HG03159 (cell line): ENCODE data around the gene PARD3B.

Experiments
- ATAC-seq: cut with Tn5 transposase; IDR thresholded peaks from one replicate; pipeline ENCODE4 v1.9.1; 2021; ENCODE audit warnings: mild to moderate bottlenecking, moderate library complexity; ENCODE audit not compliant: unreplicated experiment

The PARD3B gene

DNA sequence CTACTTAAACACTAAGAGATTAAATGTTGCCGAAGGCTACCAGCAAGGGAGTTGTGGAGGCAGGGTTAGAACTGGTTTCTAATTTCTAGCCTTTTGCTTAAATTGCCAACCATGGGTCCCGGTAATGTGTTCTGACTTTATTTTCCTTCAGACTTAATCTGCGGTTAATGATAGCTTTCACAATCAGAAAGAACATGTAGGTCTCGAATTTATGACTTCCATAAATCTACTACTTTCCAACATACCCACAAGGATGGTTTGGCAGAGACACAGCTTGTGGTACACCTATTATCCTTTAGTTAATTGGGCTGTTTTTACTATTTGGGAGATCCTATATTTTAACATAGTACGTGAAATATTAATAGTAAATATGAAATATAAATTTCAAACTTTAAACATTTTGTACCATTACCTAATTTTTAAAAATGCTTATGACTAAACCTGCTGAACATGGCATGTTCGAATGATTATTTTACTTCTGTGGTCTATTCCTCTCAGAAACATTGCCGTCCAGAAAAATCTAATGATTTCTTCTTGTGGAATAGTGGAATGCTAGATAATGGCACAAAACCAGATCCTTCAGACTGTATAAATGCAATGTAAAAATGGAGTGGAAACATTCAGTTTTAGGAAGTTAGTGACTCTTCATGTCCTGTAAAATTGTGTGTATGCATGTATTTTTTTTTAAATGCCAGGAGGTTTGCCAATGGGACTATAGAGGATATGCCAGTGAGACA is 41.3 kb downstream of the PARD3B start:
- no peak for ATAC-seq

DNA sequence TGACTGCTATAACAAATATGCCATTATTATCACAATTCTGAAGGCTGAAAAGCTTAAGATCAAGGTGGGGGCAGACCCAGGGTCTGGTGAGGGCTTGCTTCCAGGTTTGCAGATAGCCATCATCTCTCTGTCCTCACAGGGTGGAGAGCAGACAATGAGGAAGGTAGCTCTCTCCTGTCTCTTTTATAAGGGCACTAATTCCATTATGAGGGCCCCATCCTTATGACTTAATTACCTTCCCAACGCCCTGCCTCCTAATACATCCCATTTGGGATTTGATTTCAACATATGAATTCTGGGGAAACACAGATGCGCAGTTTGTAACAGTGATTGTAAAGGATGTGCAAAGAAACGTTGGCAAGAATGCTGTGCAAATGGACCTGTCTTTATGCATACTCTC is 44.8 kb downstream of the PARD3B start:
- ATAC-seq = no peak

DNA sequence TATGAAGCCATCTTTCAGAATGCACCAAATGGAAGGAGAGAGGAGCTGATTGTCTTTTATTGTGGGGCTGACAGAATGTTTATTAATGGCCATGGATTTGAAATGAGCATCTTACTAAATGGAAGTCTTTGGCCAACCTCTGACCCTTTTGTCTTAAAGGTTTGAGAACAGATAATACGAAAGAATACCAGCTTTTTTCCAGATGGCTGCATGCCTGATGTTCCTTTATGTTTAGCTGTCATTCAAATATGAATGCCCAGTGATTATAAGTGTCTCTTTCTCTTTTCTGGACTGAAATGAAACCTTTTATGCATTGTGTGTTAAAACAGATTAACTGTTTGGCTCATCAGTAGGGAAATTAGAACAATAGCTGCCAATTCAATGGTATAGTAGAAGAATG is 46.0 kb downstream of the PARD3B start:
- no peak for ATAC-seq

DNA sequence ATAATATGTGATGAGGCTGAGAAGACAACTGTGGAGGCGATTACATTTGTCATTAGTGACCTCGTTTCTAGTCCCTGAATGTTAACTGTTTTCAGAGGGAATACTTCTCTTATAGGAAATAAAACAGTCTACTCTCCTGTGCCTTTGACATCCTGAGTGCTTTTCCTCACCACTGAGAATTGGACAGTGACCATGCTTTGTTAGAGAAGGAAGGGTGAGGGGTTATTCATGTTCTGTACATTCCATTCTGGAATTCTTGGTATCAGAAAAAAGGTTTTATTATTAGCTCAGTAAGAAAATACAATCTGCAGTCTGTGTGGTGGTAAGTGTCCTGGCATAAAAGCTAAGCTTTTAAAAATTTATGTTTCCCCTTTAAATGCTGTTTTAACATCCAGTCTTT is 58.8 kb downstream of the PARD3B start:
- ATAC-seq = no peak

DNA sequence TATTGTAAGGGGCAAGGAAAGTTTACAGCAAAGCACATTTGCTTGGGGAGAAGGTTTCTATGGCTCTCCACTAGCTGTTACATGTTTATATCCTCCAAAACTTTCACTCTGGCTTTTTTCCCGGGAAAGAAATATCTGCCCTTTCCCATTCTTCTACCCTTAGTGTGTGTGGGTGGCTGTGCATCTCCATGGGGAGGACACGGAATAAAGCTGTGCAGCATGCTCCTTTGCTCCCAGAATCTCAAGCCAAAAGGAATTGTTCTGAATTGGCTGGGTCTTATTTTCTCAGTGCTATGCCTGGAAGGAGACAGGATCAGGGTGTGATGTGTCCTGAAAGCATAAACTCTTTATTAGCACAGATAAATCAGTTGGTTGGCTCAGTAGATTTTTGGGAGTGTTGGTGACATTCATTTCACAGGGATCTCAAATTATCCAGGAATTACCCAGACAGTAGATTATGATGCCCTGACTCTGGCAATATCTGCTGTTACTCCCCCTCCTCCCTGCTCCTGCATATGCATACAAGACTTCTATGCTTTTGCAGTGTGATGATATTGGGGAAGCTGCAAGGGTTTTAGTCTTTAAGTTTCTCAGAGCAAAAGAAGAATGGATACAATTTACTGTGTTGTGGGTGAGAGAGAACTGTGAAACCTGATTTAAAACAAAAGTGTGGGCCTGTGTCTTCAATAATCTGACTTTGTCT is 63.1 kb downstream of the PARD3B start:
- ATAC-seq = no peak

DNA sequence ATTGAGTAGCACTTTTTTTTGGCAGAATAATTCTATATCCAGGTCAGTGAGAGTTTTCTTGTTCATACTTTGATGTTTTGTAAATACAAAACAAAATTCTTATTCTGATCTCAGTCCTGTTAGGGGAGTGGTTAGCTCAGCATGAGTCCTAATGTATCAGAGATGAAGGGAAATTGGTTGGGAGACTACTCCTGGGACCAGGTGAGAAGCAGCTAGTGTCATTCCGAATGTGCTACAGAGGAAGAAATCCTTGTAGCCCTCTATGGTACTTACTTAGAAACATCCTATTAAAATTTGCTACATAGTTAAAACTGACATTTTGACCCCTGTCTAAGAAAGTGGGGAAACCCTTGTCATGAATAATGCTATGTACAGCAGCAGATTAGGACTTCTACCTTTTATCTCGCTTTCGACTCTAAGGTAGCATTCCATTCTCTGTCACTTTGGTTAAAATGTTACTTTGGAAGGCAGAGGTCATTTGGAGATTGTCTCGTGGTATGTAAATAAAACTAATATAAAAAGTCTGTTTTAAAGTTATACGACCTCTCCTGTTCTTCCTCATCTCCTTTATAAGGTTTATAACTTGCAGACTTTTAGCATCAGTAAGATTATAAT is 65.8 kb downstream of the PARD3B start:
- no peak for ATAC-seq

DNA sequence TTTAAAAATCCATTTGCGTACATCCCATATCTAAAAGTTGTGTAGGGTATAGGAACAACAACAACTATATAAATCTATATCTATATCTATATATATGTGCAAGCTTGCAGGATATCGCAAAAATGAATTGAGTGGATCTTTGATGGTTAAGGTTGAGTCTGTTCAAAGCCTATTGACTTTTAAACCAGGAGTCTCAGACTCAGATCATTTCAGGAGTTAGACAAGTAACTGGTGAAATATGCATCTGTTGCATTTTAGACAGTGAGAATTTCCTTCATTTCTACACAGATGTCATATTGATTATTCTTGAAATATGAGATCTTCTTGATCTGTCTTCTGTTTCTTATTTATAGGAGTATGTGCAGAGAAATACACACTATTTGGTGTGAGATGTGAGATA is 66.5 kb downstream of the PARD3B start:
- ATAC-seq = no peak

DNA sequence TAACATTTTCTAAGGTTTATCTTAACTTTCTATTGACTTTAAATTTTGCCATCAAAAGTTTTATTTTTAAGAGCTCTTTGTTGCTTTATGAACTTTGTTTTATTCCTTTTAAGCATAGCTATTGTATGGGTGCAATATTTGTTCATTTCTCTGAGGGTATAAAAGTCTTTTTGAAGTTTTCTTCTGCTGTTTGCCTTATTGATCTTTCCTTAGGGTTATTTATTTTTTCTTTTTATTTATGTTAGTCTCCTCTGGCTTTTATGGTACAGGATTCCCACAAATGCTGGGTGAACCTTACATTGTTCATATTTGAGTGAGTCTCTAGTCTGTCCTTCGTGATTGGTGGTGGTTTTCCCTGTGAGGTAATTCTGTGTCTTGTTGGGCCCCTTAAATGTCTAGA is 68.4 kb downstream of the PARD3B start:
- ATAC-seq = no peak

DNA sequence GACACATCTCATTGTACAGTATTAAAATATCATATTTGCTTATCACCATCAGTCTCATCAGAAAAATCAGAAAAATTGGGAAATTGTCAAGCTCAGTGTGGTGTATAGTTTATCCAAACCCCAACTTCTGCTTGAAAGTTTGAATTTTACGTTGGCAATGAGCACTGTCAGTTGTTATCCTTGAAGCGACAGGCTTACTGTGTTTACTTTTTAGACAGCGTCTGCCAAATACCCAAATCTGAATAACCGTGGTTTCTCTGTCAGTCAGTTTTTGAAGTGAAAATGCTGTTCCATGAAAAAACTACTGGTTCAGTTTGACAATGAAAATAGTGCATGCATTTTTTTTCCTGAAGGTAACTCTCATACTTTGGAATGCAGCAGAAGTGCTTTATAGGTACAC is 70.2 kb downstream of the PARD3B start:
- no peak for ATAC-seq

DNA sequence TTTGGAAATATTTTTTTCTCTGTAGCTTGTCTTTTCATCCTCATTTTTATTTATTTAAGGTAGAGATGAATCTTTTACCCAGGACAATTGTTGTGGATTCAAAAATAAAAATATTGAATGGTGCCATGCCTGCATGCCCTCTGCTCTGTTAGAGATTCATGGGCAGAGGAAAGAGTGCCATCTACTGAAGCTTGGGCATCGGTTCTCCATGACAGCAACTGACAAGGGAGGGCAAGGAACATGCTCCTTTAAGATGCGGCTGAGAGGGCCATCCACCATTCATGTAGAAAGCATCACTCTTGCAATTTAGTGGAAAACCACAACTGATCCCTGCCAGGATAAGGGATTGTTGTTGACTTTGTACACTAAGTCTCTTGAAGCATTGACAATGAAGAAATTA is 79.9 kb downstream of the PARD3B start:
- ATAC-seq = no peak

DNA sequence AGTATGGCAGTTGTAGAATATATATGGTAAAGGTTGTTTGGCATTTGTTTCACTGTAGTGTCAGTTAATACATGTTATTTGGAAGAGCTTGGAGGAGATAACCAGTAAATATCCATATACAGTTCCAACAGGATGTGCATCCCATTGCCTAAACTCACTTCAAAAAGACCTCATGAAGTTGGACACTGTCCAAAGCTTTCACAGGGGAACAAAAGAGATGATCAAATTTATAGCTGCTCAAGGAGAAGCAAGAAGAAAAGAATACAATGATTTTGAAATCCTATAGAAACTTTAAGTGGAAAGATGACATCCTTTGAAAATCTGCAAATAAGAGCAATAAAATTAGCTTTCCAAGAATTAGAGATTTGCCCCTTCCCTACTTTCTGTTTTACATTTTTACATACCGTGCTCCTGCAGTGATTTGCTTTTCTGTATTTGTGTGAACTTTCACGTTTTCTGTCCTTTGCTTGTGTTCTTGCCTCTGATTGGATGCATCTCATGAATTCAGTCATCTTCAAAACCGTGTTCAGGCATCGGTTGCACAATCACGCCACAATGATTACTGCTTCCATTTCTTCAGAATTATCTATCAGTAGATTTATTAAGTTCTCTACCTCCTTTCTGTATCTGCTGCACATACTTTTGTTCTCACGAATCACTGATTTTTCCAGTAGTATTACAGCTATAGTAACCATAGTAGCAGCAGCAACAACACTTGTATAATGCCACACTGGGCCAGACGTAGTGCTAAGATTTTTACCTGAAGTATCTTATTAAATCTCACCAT is 83.8 kb downstream of the PARD3B start:
- no peak for ATAC-seq

DNA sequence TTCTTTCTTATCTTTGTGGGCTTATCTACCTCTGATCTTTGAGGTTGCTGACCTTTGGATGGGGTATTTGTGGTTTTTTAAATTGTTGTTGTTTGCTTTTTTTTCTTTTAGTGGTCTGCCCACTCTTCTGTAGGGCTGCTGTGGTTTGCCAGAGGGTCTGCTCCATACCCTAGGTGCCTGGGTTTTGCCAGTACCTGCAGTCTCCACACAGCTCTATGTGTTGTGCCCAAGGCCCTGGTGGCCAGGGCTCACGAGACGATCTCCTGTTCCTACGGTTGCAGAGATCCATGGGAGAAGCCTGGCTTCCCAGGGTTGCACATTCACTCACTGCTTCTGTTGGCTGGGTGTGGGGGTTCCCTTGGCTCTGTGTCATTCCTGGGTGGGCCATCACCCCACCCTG is 87.1 kb downstream of the PARD3B start:
- ATAC-seq = no peak

DNA sequence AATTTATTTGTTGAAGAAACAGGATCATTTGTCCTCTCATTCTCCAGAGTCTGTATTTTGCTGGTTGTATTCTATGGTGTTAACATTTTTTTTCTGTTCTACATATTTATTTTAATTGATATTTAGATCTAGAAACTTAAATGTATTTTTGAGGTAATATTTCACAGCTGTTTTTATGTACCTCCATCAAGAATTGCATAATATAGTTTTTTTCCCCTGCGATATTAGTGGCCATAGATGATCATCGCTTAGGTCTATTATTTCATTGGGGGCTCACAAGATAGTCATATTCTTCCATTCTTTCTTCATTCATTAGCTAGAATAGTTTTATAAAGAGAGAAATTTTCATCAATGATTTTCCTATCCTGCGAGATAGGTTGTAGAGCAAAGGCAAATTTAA is 89.3 kb downstream of the PARD3B start:
- no peak for ATAC-seq

DNA sequence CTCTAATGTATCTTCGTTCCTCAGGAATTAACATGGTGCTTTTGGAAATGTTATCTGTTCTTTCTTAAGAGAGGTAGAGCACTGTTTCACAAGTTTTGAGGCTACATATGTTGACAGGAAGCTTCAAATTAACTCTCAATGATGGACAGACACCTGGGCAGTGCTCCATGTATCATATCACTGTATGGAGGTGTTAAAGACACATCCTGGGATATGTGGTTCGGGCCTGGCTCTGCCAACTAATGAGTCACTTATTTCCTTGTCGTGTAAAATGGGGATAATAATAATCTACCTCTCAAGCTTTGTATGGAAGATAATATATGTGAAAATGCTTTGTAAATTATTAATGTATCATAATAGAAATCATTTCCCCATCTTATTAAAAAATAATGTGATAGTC is 90.2 kb downstream of the PARD3B start:
- no peak for ATAC-seq

DNA sequence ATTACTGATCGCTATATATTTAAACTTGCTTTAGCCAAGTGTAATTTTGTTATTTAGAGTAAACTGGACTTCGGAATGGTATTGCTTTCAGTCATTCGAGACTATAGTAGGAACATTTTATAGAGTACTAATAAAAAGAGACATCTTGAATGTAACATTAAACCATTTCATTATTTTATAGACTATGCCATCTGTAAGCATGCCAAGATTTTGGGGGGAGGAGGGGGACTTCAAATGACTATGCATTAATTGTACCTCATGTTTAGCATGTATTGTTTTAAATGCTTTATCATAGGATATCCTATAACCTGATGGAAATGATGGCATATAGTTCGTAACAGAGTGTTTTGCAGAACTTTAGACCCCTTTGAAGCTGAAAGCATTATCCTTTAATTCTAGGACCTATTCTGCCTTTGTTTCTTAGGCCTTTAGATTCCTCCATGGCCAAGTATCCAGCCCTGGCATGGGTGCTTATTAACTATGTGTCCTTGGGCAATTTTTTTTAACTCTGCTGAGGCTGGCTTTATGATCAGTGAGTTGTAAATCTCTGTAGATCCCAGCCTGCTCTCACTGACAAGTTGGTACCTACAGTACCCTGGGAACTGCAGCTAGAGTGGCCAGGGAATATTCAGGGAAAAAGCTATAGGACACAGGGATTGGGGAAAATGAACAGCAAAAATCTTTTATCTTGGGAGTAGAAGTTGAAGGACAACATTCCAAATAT is 93.4 kb downstream of the PARD3B start:
- ATAC-seq = no peak

DNA sequence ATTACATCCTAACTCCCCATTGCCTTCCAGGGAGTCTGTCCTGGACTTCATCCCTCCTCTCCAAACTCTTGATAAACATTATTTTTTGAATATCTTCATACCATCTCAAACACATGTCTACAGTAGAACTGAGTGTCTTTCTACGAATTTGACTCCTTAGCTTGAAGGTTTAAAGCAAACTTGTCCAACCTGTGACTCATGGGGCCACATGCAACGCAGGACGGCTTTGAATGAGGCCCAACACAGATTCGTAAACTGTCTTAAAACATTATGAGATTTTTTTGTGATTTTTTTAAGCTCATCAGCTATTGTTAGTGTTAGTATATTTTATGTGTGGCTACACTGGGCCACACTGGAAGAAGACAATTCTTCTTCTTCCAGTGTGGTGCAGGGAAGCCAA is 98.1 kb downstream of the PARD3B start:
- ATAC-seq = no peak

DNA sequence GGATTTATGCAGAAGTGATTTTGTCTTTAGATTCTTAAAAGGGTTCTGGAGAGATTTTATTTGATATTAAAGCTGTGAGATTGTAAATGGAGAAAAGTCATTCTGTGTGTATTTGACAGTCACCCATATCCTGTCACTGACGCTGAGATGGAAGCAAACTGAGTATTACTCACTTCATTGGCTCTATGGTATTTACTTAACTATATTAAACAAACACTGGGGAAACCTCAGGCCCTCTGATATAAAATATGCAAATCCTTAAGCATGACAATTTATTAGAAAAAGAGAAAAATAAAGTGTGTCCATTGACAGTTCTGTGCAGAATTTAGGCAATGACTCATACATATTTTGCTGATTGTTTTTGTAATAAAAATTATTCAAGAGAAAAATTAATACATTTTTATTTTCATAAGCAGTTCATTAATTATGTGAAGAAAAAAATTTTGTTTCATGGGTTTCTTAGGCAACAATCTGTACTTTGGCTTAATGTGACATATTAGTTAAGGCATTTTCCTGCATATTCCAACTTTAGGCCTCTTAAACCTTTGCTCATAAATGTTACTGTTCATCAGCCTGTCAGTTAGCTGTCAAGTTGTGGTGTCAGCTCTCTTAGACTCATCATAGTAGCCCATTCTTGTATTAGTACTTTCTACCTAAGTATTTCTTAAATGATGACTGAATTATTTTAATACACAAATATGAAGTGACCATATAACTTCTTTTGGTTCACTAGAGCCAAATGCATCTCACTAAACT is 99.9 kb downstream of the PARD3B start:
- ATAC-seq = no peak

DNA sequence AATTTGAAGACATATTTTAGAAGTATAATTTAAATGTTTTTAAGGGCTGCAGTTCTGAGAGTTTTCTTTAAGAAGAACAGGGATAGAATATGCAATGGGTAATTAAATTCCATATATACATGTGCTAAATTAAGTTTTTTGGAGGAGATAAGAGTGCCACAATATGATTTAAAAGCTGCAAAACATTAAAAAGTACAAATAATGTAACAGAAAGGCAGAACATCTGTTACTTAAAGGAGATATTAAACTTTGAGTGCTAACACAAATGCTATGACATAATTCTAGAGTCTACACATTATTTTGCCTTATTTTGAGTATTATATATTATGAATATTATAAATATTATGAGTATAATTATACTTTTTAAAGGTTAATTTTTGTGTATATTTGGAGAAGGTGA is 102.4 kb downstream of the PARD3B start:
- no peak for ATAC-seq

DNA sequence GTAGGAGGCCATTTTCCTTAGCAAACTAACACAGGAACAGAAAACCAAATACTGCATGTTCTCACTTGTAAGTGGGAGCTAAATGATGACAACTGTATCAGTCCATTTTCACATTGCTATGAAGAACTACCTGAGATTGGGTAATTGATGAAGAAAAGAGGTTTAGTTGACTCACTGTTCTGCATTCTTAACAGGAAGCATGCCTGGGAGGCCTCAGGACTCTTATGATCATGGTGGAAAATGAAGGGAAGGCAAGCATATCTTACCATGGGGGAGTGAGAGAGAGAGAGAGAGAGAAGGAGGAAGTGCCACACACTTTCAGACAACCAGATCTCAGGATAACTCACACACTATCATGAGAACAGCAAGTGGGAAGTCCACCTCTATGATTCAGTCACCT is 105.3 kb downstream of the PARD3B start:
- ATAC-seq = no peak

DNA sequence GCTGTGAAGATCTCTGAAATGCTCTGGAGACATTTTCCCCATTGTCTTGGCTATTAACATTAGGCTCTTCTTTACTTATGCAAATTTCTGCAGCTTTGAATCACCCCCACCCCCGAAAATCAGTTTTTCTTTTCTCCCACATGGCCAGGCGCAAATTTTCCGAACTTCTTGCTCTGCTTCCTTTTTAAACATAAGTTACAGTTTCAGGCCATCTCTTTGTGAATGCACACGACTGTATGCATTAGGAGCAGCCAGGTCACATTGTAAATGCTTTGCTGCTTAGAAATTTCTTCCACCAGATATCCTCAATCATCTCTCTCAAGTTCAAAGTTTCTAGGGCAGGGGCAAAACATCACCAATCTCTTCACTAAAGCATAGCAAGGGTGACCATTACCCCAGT is 106.8 kb downstream of the PARD3B start:
- ATAC-seq = no peak
